ENCODE measurements around the gene AHSA1.

Gene AHSA1

DNA sequence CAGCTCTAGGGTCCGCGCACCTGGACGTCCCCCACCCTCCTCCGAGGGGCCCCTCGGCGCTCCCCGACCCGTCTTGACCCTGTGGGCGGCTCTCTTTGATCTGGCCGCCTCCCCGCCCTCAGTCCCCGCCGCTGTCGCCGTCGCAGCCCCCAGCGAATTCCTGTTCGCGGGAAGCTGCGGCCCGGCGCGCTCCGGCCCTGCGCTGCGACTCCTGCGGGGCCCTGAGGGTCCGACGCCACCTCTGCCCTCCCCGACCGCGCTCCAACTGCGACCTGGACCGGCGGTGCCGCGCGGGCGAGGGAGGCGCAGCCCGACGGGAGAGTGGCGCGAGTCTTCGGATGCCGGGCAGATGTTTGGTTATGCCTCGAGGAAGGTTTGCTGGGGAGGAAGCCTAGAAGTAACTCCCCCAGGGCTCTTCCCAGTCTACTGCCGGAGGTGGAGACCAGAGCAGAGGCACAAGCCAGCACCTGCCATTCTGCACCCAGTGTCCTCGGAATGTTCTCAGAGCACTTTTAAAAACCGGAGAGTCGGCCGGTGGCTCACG, 41.2 kb downstream of the AHSA1 start:
- TF ChIP-seq, protein P1, sequence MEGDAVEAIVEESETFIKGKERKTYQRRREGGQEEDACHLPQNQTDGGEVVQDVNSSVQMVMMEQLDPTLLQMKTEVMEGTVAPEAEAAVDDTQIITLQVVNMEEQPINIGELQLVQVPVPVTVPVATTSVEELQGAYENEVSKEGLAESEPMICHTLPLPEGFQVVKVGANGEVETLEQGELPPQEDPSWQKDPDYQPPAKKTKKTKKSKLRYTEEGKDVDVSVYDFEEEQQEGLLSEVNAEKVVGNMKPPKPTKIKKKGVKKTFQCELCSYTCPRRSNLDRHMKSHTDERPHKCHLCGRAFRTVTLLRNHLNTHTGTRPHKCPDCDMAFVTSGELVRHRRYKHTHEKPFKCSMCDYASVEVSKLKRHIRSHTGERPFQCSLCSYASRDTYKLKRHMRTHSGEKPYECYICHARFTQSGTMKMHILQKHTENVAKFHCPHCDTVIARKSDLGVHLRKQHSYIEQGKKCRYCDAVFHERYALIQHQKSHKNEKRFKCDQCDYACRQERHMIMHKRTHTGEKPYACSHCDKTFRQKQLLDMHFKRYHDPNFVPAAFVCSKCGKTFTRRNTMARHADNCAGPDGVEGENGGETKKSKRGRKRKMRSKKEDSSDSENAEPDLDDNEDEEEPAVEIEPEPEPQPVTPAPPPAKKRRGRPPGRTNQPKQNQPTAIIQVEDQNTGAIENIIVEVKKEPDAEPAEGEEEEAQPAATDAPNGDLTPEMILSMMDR (IDR thresholded peaks at IDR 0.05; ENCODE audit: low read depth, low read length): no peak
- DNase-seq (ENCODE audit: extremely low read depth, low read depth): no peak

GRCh38 chr14:77502109-77502782, 44.4 kb downstream of the AHSA1 start:
- TF ChIP-seq, protein P1 (IDR thresholded peaks at IDR 0.05; ENCODE audit: low read depth, low read length): no peak
- DNase-seq (ENCODE audit: extremely low read depth, low read depth): no peak

DNA sequence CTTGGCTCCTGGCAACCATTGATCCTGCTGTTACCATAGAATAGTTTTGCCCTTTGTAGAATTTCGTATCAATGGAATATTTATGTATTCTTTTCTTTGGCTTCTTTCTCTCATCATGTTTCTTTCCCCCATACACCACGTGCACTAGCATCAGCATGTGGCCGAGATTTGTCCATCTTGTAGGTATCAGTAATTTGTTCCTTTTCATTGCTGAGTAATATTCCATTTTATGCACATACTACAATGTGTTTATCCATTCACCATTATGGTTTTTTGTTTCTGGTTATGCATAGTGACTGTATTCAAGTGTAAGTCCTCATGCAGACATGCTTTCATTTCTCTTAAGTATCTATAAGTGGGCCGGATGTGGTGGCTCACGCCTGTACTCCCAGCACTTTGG, 45.2 kb downstream of the AHSA1 start:
- TF ChIP-seq, protein P1 (IDR thresholded peaks at IDR 0.05; ENCODE audit: low read depth, low read length): no peak
- DNase-seq (ENCODE audit: extremely low read depth, low read depth): no peak

DNA sequence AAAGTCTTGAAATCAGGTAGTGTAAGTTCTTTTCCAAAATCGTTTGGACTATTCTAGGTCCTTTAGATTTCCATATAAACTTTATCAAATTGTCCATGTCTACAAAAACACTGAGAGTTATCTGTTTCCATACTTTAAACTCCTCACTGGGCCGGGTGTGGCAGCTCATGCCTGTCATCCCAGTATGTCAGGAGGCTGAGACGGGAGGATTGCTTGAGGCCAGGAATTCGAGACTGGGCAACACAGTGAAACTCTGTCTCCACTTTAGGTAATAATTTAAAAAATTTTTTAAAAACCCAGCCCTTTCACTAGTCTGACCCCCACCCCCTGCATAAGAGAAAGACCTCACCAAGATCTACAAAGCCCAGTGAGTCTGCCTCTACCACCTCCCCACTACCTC, 47.1 kb downstream of the AHSA1 start:
- TF ChIP-seq, protein P1 (IDR thresholded peaks at IDR 0.05; ENCODE audit: low read depth, low read length): no peak

GRCh38 chr14:77507762-77508161, 49.9 kb downstream of the AHSA1 start:
- TF ChIP-seq, protein P1 (IDR thresholded peaks at IDR 0.05; ENCODE audit: low read depth, low read length): no peak

More for the DNA sequence above, 47.1 kb downstream of the AHSA1 start:
- no peak for DNase-seq (ENCODE audit: extremely low read depth, low read depth)

GRCh38 chr14:77508249-77508648, 50.4 kb downstream of the AHSA1 start:
- DNase-seq (ENCODE audit: extremely low read depth, low read depth): peak; percentile 14
- TF ChIP-seq, protein P1 (IDR thresholded peaks at IDR 0.05; ENCODE audit: low read depth, low read length): no peak

More at GRCh38 chr14:77507762-77508161, 49.9 kb downstream of the AHSA1 start:
- DNase-seq (ENCODE audit: extremely low read depth, low read depth): no peak

GRCh38 chr14:77508876-77509275, 51.0 kb downstream of the AHSA1 start:
- TF ChIP-seq, protein P1 (IDR thresholded peaks at IDR 0.05; ENCODE audit: low read depth, low read length): no peak
- no peak for DNase-seq (ENCODE audit: extremely low read depth, low read depth)
